GM12864 (cell line): ENCODE results near the gene NETO1.

Experiments
- DNase-seq: peaks from one replicate; pipeline ENCODE4 v3.0.0-alpha.2; 2011; ENCODE audit warnings: low read depth
- H3K4me3 ChIP-seq: 2 replicates; pipeline ENCODE4 v1.5.1; 2011; ENCODE audit warnings: mild to moderate bottlenecking, low read depth, low read length, control low read depth
- TF ChIP-seq, protein P1 (sequence below): IDR thresholded peaks from 2 replicates; pipeline ENCODE4 v1.5.1; 2011; ENCODE audit warnings: low read depth, mild to moderate bottlenecking, moderate library complexity, low read length, control low read depth, inconsistent platforms; ENCODE audit errors: missing control alignments

NETO1 gene

DNA sequence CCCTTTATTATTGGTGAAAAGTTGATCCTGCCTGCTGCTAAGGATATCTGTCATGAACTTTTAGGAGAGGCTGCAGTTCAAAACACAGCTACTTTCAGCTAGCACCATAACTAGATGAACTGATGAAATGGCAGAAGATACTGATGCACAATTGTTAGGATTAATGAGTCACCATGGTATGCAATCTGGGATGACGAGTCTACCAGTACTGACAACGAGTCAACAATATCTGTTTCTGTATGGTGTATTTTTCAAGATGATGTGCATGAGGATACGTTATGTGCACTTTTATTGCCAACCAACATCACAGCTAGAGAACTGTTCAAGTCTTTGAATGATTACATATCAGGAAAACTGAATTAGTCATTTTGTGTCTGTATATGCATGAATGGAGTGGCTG, 68.7 kb downstream of the NETO1 start:
- TF ChIP-seq, protein P1, sequence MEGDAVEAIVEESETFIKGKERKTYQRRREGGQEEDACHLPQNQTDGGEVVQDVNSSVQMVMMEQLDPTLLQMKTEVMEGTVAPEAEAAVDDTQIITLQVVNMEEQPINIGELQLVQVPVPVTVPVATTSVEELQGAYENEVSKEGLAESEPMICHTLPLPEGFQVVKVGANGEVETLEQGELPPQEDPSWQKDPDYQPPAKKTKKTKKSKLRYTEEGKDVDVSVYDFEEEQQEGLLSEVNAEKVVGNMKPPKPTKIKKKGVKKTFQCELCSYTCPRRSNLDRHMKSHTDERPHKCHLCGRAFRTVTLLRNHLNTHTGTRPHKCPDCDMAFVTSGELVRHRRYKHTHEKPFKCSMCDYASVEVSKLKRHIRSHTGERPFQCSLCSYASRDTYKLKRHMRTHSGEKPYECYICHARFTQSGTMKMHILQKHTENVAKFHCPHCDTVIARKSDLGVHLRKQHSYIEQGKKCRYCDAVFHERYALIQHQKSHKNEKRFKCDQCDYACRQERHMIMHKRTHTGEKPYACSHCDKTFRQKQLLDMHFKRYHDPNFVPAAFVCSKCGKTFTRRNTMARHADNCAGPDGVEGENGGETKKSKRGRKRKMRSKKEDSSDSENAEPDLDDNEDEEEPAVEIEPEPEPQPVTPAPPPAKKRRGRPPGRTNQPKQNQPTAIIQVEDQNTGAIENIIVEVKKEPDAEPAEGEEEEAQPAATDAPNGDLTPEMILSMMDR, result no peak
- H3K4me3 ChIP-seq, result no peak overlapping the region
- DNase-seq, result no peak

DNA sequence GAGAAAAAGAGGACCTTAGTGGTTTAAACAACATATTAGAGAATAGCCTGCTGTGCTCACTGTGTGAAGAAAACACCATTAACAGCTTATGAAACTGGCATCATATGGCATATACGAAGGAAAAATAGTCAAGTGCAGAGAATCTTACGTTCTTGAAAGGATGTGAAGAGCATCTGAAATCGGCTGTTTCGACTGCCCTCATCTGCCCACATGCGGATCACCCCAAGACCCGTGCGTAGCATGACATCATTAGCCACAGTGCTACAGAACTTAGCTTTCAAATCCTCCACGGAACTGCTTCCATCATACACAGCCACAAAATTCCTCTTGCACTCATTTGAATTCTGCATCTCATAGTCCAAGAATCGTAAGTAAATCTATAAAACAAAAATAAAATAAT, 84.3 kb downstream of the NETO1 start:
- TF ChIP-seq, protein P1, result no peak
- DNase-seq, result no peak
- no peak overlapping the region for H3K4me3 ChIP-seq

DNA sequence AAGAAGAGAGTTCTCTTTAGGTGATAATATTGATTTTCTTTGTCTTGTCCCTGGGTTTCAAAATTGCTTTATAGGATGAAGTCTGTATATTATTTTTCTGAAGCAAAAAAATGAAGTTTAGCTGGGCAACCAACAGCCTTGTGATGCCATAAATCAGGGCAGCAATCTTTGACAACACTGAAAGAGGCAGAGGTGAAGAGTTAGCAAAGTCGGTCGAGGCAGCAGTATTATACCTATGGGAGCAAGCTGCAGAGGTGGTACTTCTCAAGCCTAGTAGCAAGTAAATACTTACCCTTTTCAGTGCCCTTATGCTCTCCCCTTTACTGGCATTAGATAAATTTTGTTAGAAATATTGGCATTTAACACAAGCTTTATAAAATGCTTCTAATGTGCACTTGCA, 92.9 kb downstream of the NETO1 start:
- no peak overlapping the region for H3K4me3 ChIP-seq
- no peak for DNase-seq
- TF ChIP-seq, protein P1, result no peak

DNA sequence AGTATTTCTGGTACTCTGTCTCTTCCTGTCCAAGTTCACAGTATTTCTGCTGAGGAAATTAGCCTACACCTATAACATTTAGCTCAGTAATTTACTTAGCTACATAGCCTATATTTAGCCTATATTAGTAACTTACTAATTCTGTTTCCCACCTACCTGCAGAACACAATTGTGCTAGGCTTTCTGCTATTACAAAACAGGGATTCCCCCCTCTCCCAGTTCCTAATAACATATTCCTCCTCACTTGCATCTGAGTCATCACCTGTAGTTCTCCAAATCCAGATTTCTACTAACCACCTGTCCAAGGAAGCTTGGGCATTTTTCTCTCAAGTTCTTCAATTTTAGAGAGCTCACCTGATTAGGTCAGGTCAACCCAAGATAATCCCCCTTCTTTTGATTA, 94.9 kb downstream of the NETO1 start:
- no peak overlapping the region for H3K4me3 ChIP-seq
- TF ChIP-seq, protein P1, result no peak
- DNase-seq, result no peak

DNA sequence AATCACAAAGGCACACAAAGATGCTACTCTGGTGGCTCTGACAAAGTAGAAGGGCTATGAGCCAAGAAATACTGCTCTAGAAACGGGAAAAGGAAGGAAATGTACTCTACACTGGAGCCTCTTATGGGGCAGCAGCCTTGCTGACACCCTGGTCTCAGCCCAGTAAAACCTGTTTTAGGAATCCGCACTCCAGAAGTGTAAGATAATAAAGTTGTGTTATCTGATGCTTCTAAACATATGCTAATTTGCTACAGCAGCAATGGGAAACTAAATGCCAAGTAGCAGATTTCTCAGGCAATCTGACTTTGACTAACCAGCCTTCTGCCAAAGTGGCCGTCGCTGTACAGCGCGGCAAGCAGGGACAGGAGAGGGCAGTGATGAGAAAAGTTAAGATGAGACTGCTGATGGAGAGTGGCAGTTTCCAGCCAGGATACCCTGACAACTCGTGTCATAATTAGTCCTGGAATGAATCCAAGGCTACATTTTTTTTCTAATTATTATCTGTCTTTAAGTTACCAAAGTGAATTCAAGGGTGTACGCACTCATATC, 99.0 kb downstream of the NETO1 start:
- DNase-seq, result no peak
- H3K4me3 ChIP-seq, result no peak overlapping the region
- TF ChIP-seq, protein P1, result no peak

DNA sequence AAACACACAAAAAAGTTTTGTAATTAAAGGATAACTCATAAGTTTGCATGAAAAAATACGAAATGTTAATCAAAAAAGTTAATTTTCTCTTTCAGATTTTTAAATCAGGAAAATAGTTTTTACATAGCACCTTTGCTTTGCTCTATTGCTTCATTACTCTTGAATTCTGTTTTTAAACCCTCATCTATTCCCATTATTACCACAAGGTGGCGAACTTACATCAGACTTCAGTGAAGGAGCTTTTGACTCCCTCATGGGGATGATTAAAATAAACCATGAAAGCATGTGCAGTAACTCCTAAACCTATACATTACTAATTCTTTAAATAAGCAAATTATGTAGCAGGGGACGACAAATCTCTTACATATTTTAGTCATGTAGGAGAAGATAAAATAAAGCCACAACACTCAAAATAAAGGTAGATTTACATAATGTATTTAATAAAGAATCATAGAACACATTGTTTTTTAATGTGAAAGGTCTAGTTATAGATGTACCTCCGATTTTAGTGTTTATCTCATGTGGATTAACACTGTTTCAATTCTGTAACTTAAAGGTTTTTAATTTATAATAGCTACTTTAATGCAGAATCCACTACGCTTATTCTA, 105.2 kb downstream of the NETO1 start:
- DNase-seq, result peak; percentile 10
- H3K4me3 ChIP-seq, result no peak overlapping the region
- TF ChIP-seq, protein P1, result peak; percentile 58

DNA sequence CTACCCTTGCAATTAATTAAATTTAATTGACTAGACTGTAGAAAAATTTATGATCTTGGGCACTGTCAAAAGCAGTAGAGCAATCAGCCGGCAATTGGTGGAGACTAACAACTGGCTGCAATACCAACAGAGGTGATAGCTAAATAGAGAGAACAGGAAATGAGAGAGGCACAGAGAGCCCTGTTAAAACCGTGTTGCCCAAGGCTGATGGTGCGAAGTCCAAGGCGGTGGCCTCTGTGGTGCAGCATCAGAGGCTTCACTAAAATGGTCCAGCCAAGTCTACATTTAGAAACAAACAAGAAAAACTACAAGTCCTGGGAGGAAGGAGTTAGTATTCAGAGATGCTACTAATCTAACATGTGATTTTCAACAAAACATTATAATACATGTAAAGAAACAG, 115.6 kb downstream of the NETO1 start:
- TF ChIP-seq, protein P1, result no peak
- no peak for DNase-seq
- no peak overlapping the region for H3K4me3 ChIP-seq
